Measurements from ENCODE around the gene ANKRD62. TPM values are rescaled to one million over a fixed set of nuclear protein-coding genes. Genes with fewer than 3 reads are reported as not detected.

Gene ANKRD62
- total RNA-seq, 1 donor from 2014 or later = 0.13 TPM

Other genes starting within 250 kb of the ANKRD62 start
- gene CHMP1B, start 242.4 kb upstream of the ANKRD62 start, total RNA-seq (ENCODE audit: unreplicated experiment) = 38.5 TPM
- 32.8 TPM for gene MPPE1, start 185.5 kb upstream of the ANKRD62 start, total RNA-seq (ENCODE audit: unreplicated experiment)
- 24.1 TPM for gene IMPA2, start 112.3 kb upstream of the ANKRD62 start, total RNA-seq (ENCODE audit: unreplicated experiment)
- gene CIDEA, start 160.5 kb downstream of the ANKRD62 start, total RNA-seq (ENCODE audit: unreplicated experiment) = 0.97 TPM
- 301 TPM for gene TUBB6, start 214.4 kb downstream of the ANKRD62 start, total RNA-seq (ENCODE audit: unreplicated experiment)